Measurements from ENCODE around the gene MRNIP.

The MRNIP gene

DNA sequence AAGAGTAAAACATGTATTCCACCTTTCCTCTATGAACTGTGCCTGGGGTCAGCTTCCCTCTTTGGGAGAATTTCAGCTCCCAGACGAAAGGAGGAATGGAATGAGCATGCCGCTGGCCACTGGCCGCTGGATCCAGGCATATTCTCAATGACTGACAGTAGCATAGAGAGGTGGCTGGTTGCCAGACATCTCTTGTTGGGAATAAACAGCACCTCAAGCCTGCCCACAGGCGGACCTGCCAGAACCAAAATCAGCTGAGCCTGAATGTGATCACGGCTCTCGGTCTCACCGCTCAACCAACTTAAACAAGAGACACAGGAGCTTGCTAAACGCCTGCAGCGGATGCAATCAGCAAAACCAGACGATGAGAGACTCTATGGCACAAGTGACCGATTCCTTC, 28.5 kb upstream of the MRNIP start:
- no peak overlapping the region for H3K27ac ChIP-seq (replicated peaks)
- DNase-seq (ENCODE audit: low read depth in 1 of 2, low spot score in 1 of 2) = no peak

DNA sequence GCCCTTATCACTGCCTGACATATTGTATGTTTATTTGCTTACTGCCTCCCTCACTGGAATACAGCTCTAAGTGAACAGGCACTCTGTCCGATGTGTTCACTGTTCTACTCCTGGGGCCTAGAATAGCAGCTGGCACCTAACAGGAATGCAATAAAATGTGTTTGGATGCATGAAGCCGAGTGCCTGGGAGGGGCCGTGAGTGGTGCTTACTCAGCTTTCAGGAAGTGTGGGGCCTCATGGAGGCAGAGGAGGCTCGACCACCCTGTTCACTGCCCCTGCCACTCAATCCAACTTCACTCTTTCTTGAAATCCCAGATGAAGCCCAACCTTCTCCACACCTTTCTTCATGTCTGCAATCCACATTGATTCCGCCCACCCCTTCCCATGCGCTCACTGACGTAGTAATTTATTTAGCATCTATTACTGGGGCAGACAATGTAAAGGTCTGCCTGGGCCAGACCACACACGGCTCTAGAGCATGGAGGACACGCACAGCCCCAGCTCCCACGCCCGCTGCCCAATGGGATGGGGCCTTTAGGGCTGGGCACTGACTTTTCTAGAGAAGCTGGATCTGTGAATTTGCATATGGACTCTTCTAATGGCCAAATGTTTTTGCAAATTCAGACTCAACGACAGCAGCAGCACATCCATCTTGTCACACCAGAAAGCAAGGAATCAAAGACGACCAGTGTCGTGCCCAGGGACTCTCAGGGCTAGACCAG, 27.7 kb upstream of the MRNIP start:
- TF ChIP-seq, protein P1, sequence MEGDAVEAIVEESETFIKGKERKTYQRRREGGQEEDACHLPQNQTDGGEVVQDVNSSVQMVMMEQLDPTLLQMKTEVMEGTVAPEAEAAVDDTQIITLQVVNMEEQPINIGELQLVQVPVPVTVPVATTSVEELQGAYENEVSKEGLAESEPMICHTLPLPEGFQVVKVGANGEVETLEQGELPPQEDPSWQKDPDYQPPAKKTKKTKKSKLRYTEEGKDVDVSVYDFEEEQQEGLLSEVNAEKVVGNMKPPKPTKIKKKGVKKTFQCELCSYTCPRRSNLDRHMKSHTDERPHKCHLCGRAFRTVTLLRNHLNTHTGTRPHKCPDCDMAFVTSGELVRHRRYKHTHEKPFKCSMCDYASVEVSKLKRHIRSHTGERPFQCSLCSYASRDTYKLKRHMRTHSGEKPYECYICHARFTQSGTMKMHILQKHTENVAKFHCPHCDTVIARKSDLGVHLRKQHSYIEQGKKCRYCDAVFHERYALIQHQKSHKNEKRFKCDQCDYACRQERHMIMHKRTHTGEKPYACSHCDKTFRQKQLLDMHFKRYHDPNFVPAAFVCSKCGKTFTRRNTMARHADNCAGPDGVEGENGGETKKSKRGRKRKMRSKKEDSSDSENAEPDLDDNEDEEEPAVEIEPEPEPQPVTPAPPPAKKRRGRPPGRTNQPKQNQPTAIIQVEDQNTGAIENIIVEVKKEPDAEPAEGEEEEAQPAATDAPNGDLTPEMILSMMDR (IDR thresholded peaks at IDR 0.05; ENCODE audit: insufficient read depth, low read length) = no peak
- TF ChIP-seq, protein P2, sequence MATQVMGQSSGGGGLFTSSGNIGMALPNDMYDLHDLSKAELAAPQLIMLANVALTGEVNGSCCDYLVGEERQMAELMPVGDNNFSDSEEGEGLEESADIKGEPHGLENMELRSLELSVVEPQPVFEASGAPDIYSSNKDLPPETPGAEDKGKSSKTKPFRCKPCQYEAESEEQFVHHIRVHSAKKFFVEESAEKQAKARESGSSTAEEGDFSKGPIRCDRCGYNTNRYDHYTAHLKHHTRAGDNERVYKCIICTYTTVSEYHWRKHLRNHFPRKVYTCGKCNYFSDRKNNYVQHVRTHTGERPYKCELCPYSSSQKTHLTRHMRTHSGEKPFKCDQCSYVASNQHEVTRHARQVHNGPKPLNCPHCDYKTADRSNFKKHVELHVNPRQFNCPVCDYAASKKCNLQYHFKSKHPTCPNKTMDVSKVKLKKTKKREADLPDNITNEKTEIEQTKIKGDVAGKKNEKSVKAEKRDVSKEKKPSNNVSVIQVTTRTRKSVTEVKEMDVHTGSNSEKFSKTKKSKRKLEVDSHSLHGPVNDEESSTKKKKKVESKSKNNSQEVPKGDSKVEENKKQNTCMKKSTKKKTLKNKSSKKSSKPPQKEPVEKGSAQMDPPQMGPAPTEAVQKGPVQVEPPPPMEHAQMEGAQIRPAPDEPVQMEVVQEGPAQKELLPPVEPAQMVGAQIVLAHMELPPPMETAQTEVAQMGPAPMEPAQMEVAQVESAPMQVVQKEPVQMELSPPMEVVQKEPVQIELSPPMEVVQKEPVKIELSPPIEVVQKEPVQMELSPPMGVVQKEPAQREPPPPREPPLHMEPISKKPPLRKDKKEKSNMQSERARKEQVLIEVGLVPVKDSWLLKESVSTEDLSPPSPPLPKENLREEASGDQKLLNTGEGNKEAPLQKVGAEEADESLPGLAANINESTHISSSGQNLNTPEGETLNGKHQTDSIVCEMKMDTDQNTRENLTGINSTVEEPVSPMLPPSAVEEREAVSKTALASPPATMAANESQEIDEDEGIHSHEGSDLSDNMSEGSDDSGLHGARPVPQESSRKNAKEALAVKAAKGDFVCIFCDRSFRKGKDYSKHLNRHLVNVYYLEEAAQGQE (IDR thresholded peaks at IDR 0.05; ENCODE audit: insufficient replicate concordance, low read depth) = no peak
- H3K4me3 ChIP-seq (replicated peaks; ENCODE audit: insufficient read depth, low read length) = no peak overlapping the region
- no peaks in the 10 kb centered on the region for H3K27me3 ChIP-seq (ENCODE audit: insufficient read depth, poor library complexity, severe bottlenecking)
- H3K27ac ChIP-seq (replicated peaks) = no peak overlapping the region
- DNase-seq (ENCODE audit: low read depth in 1 of 2, low spot score in 1 of 2) = no peak

More for the DNA sequence above, 28.5 kb upstream of the MRNIP start:
- Histone ChIP-seq H3K27me3 (ENCODE audit: insufficient read depth, poor library complexity, severe bottlenecking) (no peaks in the 10 kb centered on the region), H3K4me3 (replicated peaks; ENCODE audit: insufficient read depth, low read length) (no peak overlapping the region)
- TF ChIP-seq POLR2AphosphoS5 (IDR thresholded peaks at IDR 0.05; ENCODE audit: low read depth) (no peak), GABPA (IDR thresholded peaks at IDR 0.05; ENCODE audit: low read depth) (no peak), SPI1 (IDR thresholded peaks at IDR 0.05; ENCODE audit: borderline replicate concordance, low read depth) (no peak)
- TF ChIP-seq, protein P1 (IDR thresholded peaks at IDR 0.05; ENCODE audit: insufficient read depth, low read length) = no peak
- TF ChIP-seq, protein P2 (IDR thresholded peaks at IDR 0.05; ENCODE audit: insufficient replicate concordance, low read depth) = no peak

DNA sequence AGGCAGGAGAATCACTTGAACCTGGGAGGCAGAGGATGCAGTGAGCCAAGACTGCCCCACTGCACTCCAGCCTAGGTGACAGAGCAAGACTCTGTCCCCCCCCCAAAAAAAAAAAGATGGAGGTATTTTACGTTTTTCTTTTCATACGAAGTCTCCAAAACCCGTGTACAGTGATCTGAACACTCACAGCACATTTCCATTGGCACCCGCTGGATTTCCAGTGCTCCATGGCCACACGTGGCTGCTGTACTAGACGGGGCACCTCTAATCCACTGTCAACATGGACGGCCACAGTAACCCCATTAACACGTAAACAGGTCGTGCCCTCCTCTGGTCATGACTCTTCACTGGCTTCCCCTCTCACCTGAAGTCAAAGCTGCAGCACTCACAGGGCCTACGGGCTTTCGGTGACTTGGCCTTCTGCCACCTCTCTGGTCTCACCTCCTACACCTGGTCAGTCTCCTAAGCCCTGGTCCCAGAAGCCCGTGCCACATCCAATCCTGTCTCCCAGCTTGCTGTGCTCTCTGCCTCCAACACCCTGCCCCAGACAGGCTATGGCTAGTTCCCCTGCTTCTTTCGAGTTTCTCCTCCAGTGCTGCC, 27.0 kb upstream of the MRNIP start:
- H3K4me3 ChIP-seq (replicated peaks; ENCODE audit: insufficient read depth, low read length) = no peak overlapping the region
- TF ChIP-seq, protein P1 (IDR thresholded peaks at IDR 0.05; ENCODE audit: insufficient read depth, low read length) = no peak
- TF ChIP-seq SPI1 (IDR thresholded peaks at IDR 0.05; ENCODE audit: borderline replicate concordance, low read depth) (no peak), POLR2AphosphoS5 (IDR thresholded peaks at IDR 0.05; ENCODE audit: low read depth) (no peak), GABPA (IDR thresholded peaks at IDR 0.05; ENCODE audit: low read depth) (no peak)
- TF ChIP-seq, protein P2 (IDR thresholded peaks at IDR 0.05; ENCODE audit: insufficient replicate concordance, low read depth) = no peak

More for the DNA sequence above, 27.0 kb upstream of the MRNIP start:
- Histone ChIP-seq H3K27ac (replicated peaks) (no peak overlapping the region), H3K27me3 (ENCODE audit: insufficient read depth, poor library complexity, severe bottlenecking) (no peaks in the 10 kb centered on the region)
- DNase-seq (ENCODE audit: low read depth in 1 of 2, low spot score in 1 of 2) = no peak

Data from HL-60 (cell line).